ENCODE data around the gene MNT.

GRCh38 chr17:2427215-2427614, 26.4 kb upstream of the MNT start:
- TF ChIP-seq SUZ12 (IDR thresholded peaks at IDR 0.05; ENCODE audit: extremely low read depth, insufficient read depth, insufficient read length), result no peak
- no peak for TF ChIP-seq ZNF274 (IDR thresholded peaks at IDR 0.05; ENCODE audit: low read depth, low read length)

Data from NT2/D1 (cell line).